Spleen (tissue), 3 donors: Measurements from ENCODE around the gene INPP5D.

Experiments used
- POLR2A ChIP-seq, 3 donors: fragments of 450-650 bp; IDR thresholded peaks; one replicate each; pipeline ENCODE4 v1.5.1; 2017; ENCODE audit warnings: antibody characterized with exemption in 3 of 3, mild to moderate bottlenecking in 1 of 3
- POLR2AphosphoS5 ChIP-seq, 3 donors: sonication (generic); formaldehyde crosslinking; IDR thresholded peaks; one replicate each; pipeline ENCODE4 v1.5.1; 2017; ENCODE audit warnings: antibody characterized with exemption in 3 of 3

- TF ChIP-seq POLR2AphosphoS5 (IDR thresholded peaks at IDR 0.05), result no peak
- no peak for TF ChIP-seq POLR2A (IDR thresholded peaks at IDR 0.05)
These were observed 136.9 kb downstream of the INPP5D start for GRCh38 chr2:233197022-233197421.
